Gastroesophageal sphincter (tissue), 4 donors: ENCODE data around the gene APBA2. TPM values are rescaled to one million over a fixed set of nuclear protein-coding genes. Genes with fewer than 3 reads are reported as not detected.

Experiments used
- ATAC-seq: fragments of 150-250 bp; one replicate; pipeline ENCODE4 v1.9.1; 2016; ENCODE audit warnings: mild to moderate bottlenecking, moderate library complexity
- H3K27ac ChIP-seq, 4 donors: fragments of 200-600 bp; sonication (generic) in 3 of 4; 1 replicate in 3 of 4; 2 replicates in 1 of 4; pipeline ENCODE4 v1.5.1; 2016 to 2019
- H3K27me3 ChIP-seq: fragments of 200-600 bp; sonication (generic); one replicate; pipeline ENCODE4 v1.5.1; 2019
- H3K36me3 ChIP-seq, 2 donors: fragments of 200-600 bp; sonication (generic); one replicate each; pipeline ENCODE4 v1.5.1; 2019; ENCODE audit warnings: control low read depth in 1 of 2
- H3K4me1 ChIP-seq, 3 donors: fragments of 200-600 bp; sonication (generic); 1 replicate in 2 of 3; 2 replicates in 1 of 3; pipeline ENCODE4 v1.5.1; 2016 to 2019; ENCODE audit warnings: control low read depth in 2 of 3
- H3K4me3 ChIP-seq, 2 donors: fragments of 200-600 bp; sonication (generic); one replicate each; pipeline ENCODE4 v1.5.1; 2019; ENCODE audit warnings: mild to moderate bottlenecking in 1 of 2, moderate library complexity in 1 of 2
- H3K9me3 ChIP-seq, 3 donors: fragments of 200-600 bp; sonication (generic); one replicate each; pipeline ENCODE4 v1.5.1; 2017 to 2019; ENCODE audit warnings: control low read depth in 2 of 3
- EP300 ChIP-seq: sonication (generic); formaldehyde crosslinking; IDR thresholded peaks from one replicate; pipeline ENCODE4 v1.6.1; 2017; ENCODE audit warnings: antibody characterized with exemption, mild to moderate bottlenecking
- POLR2A ChIP-seq, 2 donors: fragments of 450-650 bp; IDR thresholded peaks; one replicate each; pipeline ENCODE4 v1.6.1; 2017; ENCODE audit warnings: antibody characterized with exemption in 2 of 2, mild to moderate bottlenecking in 2 of 2, moderate library complexity in 1 of 2
- POLR2AphosphoS5 ChIP-seq: sonication (generic); formaldehyde crosslinking; IDR thresholded peaks from one replicate; pipeline ENCODE4 v1.6.1; 2017; ENCODE audit warnings: antibody characterized with exemption
- WGBS, 2 donors: methylation state at CpG; one replicate each; pipeline ENCODE4 v1.1.5; 2018; ENCODE audit warnings: low coverage in 1 of 2; 5-methylcytosine and 5-hydroxymethylcytosine counted together
- total RNA-seq, 4 donors: library from RNA; depleted of rRNA; stranded (reverse); fragments of >200 nt; gene quantifications; one replicate each; pipeline ENCODE4 v1.1.0, GENCODE V29; 2016
- TF ChIP-seq, protein P1 (sequence below), 4 experiments: fragments of 200-600 bp in 2 of 4; fragments of 450-650 bp in 2 of 4; sonication (generic) in 1 of 4; IDR thresholded peaks; one replicate each; pipeline ENCODE4 v1.5.1; 2017 to 2019; ENCODE audit warnings: antibody characterized with exemption in 4 of 4, mild to moderate bottlenecking in 2 of 4, moderate library complexity in 2 of 4

APBA2 gene
- total RNA-seq, 4 donors from 2014 or later, result 3.1 to 14.9 (median 4.2) TPM

DNA sequence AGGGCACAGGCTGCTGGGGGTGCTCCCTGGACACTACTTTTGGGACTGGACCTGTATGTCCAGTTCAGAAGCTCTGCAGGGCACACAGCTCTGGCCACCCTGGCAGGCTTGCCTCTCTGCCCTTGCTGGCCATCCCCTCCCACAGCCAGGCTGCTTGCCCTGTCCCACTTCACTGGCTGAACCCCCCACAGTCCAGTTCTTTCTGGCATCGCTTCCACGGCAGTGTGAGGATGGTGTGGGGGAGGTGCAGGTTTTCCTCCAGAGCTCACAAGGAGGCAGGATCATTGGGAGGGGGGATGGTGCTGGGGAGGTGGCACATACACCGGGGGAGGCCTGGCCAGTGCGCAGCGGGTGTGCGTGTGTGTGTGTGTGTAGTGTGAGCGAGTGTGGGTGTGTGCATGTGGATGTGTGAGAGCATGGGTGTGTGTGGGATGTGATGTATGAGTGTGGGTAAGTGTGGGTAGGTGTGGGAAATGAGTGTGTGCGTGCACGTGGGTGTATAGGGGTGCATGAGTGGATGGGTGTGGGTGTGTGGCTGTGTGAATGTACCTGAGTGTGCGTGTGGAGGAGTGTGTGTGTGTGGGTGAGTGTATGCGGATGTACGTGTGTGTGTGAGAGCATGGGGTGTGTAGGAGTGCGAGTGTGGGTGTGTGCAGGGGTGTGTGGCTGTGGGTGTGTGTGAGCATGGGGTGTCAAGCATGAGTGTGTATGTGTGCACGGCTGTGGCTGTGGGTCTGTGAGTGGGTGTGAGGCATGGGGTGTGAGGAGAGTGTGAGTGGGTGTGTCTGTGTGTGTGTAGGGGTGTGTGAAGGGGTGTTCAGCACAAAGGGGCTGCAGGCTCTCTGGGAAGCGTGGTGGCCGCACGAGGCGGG lies 228.7 kb downstream of the APBA2 start:
- Histone ChIP-seq H3K27me3 (peaks cover 34% of the 10 kb centered on the region), H3K4me3 (peak overlapping the region in 1 of 2 donors; percentile 49)
- ATAC-seq, result no peak

GRCh38 chr15:29115093-29115991 lies 229.6 kb downstream of the APBA2 start:
- peaks cover 34% of the 10 kb centered on the region for H3K27me3 ChIP-seq
- no peak for TF ChIP-seq EP300
- TF ChIP-seq POLR2AphosphoS5, result no peak
- TF ChIP-seq POLR2A (IDR thresholded peaks at IDR 0.05), result no peak
- TF ChIP-seq, protein P1, sequence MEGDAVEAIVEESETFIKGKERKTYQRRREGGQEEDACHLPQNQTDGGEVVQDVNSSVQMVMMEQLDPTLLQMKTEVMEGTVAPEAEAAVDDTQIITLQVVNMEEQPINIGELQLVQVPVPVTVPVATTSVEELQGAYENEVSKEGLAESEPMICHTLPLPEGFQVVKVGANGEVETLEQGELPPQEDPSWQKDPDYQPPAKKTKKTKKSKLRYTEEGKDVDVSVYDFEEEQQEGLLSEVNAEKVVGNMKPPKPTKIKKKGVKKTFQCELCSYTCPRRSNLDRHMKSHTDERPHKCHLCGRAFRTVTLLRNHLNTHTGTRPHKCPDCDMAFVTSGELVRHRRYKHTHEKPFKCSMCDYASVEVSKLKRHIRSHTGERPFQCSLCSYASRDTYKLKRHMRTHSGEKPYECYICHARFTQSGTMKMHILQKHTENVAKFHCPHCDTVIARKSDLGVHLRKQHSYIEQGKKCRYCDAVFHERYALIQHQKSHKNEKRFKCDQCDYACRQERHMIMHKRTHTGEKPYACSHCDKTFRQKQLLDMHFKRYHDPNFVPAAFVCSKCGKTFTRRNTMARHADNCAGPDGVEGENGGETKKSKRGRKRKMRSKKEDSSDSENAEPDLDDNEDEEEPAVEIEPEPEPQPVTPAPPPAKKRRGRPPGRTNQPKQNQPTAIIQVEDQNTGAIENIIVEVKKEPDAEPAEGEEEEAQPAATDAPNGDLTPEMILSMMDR (IDR thresholded peaks at IDR 0.05), result peak in 1 of 4 experiments; percentile 57
- H3K4me3 ChIP-seq, result peak overlapping the region; percentile 16 to 49
- H3K9me3 ChIP-seq, result no peaks in the 10 kb centered on the region
- no peaks in the 10 kb centered on the region for H3K36me3 ChIP-seq
- ATAC-seq, result no peak
- WGBS, 2 donors, result 0% methylated on average over 4 of the region's 46 CpGs; no CpG with 5 or more reads in 1 of the 2 donors
- peak overlapping the region in 1 of 4 donors; percentile 2 for H3K27ac ChIP-seq
- H3K4me1 ChIP-seq, result peaks cover 0 to 14% (median 0%) of the 10 kb centered on the region in 3 donors

More for the DNA sequence above, 228.7 kb downstream of the APBA2 start:
- H3K4me1 ChIP-seq, result peaks cover 0 to 14% (median 0%) of the 10 kb centered on the region in 3 donors
- TF ChIP-seq EP300, result no peak
- no peak for TF ChIP-seq POLR2A (IDR thresholded peaks at IDR 0.05)
- no peak for TF ChIP-seq POLR2AphosphoS5
- TF ChIP-seq, protein P1 (IDR thresholded peaks at IDR 0.05), result no peak
- no peaks in the 10 kb centered on the region for H3K36me3 ChIP-seq
- H3K27ac ChIP-seq, result no peak overlapping the region
- no peaks in the 10 kb centered on the region for H3K9me3 ChIP-seq
- 45 to 56% methylated on average over 8 to 9 of the region's 18 CpGs for WGBS, 2 donors

DNA sequence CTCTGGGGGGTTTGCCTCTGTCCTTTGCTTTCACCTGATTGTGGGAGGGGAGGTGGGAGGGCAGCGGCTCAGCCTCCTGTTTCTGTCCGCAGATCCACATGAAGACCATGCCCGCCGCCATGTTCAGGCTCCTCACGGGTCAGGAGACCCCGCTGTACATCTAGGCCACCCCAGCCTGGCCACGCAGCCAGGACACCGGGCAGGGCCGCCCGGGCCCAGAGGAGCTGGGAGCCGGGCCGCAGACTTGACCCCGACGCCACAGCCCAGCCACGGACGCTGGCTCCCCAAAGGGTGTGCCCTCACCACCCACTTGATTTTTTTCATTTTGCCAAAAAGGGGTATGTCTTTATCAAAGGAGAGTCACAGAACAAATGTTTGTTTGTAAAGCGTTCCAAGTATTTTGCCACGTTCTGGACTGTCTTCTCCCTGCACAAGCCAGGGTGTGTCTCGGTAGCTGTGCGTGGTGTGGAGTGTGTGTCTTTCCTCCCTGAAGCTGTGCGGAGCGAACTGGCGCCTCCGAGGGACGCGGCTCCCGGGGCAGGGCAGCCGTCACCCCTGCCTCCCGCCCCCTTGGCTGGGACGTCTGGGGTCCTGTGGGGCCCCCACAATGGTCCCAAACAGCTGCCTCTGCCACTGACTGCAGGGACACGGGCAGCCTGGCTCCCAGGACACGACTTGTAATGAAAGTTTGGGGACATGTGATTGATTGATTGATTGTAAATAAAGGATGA lies 231.4 kb downstream of the APBA2 start:
- H3K9me3 ChIP-seq, result no peaks in the 10 kb centered on the region
- H3K36me3 ChIP-seq, result no peaks in the 10 kb centered on the region
- H3K27me3 ChIP-seq, result peaks cover 23% of the 10 kb centered on the region
- H3K27ac ChIP-seq, result no peak overlapping the region
- WGBS, 2 donors, result no CpG with 5 or more reads among the region's 32 CpGs
- ATAC-seq, result no peak
- H3K4me1 ChIP-seq, result peaks cover 0 to 14% (median 0%) of the 10 kb centered on the region in 3 donors
- H3K4me3 ChIP-seq, result no peak overlapping the region
- TF ChIP-seq EP300 (no peak), POLR2AphosphoS5 (no peak), POLR2A (IDR thresholded peaks at IDR 0.05) (no peak)
- TF ChIP-seq, protein P1 (IDR thresholded peaks at IDR 0.05), result no peak

- WGBS, 2 donors, result 81 to 93% methylated on average over 5 to 18 of the region's 20 CpGs
- no peak for ATAC-seq
- Histone ChIP-seq H3K4me1 (peaks cover 0 to 14% (median 0%) of the 10 kb centered on the region in 3 donors), H3K9me3 (no peaks in the 10 kb centered on the region), H3K27me3 (peaks cover 21% of the 10 kb centered on the region), H3K36me3 (no peaks in the 10 kb centered on the region), H3K4me3 (no peak overlapping the region), H3K27ac (no peak overlapping the region)
- TF ChIP-seq EP300 (no peak), POLR2AphosphoS5 (no peak)
- TF ChIP-seq, protein P1 (IDR thresholded peaks at IDR 0.05), result no peak
These were observed 232.0 kb downstream of the APBA2 start for GRCh38 chr15:29117778-29118177.
